B cell (primary cell): Measurements from ENCODE around the gene NFIC.

Source experiments
- CTCF ChIP-seq: fragments of 200-600 bp; IDR thresholded peaks from one replicate; pipeline ENCODE4 v1.8.0; 2022; ENCODE audit warnings: antibody characterized with exemption, mild to moderate bottlenecking
- EZH2 ChIP-seq: IDR thresholded peaks from 2 replicates; pipeline ENCODE4 v1.6.1; 2012; ENCODE audit warnings: borderline replicate concordance, low read depth, mild to moderate bottlenecking, moderate library complexity, low read length; ENCODE audit not compliant: insufficient read depth, poor library complexity, severe bottlenecking

GRCh38 chr19:3420244-3420755 is 53.9 kb downstream of the NFIC start:
- TF ChIP-seq EZH2 (no peak), CTCF (no peak)
